Measurements from ENCODE around the gene ADAMTS17.

GRCh38 chr15:100284701-100285100, 57.1 kb downstream of the ADAMTS17 start:
- no peak for TF ChIP-seq POLR2A (IDR thresholded peaks at IDR 0.05; ENCODE audit: low read length)
- TF ChIP-seq EP300 (IDR thresholded peaks at IDR 0.05), result no peak
- no peak for TF ChIP-seq CTCF (IDR thresholded peaks at IDR 0.05)
- TF ChIP-seq CEBPB (IDR thresholded peaks at IDR 0.05), result no peak
- TF ChIP-seq EHMT2 (IDR thresholded peaks at IDR 0.05; ENCODE audit: low read depth), result no peak
- TF ChIP-seq CHD2 (IDR thresholded peaks at IDR 0.05; ENCODE audit: low read length, partially characterized antibody), result no peak
- TF ChIP-seq HOXA7 (CRISPR knock-in tag; IDR thresholded peaks at IDR 0.05), result no peak
- TF ChIP-seq SMC3 (IDR thresholded peaks at IDR 0.05), result no peak
- TF ChIP-seq, protein P1, sequence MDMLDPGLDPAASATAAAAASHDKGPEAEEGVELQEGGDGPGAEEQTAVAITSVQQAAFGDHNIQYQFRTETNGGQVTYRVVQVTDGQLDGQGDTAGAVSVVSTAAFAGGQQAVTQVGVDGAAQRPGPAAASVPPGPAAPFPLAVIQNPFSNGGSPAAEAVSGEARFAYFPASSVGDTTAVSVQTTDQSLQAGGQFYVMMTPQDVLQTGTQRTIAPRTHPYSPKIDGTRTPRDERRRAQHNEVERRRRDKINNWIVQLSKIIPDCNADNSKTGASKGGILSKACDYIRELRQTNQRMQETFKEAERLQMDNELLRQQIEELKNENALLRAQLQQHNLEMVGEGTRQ (IDR thresholded peaks at IDR 0.05), result no peak
- no peak for TF ChIP-seq MYC (IDR thresholded peaks at IDR 0.05; ENCODE audit: borderline replicate concordance, low read length)
- TF ChIP-seq RAD21 (conservative IDR thresholded peaks at IDR 0.05 in 1 of 2, IDR thresholded peaks at IDR 0.05 in 1 of 2), result no peak
- no peak for TF ChIP-seq BCL3 (IDR thresholded peaks at IDR 0.05)

Data from A549 (cell line).